ENCODE measurements around the gene MFAP5.

DNA sequence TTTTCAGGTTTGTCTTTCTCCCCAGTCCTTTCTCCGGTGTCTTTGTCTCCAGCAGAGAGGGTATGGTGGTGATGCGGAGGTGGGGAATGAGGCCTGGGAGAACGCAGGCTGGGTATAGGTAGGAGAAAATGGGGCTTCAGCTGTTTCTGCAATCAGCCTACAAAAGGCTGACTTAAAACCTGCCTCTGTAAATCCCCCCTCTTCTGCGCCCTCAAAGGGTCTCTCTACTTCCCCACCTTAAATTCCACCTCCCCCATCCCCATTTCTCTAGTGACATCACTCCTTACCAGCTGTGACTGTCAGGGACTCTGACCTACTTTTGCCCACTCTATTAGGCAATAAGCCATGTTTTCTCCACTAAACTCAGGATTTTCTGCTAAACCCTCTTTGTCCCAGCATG, 27.1 kb upstream of the MFAP5 start:
- TF ChIP-seq REST (IDR thresholded peaks at IDR 0.05; ENCODE audit: insufficient read depth in 1 of 2, low read depth in 2 of 2, low read length in 2 of 2) (no peak), POLR2AphosphoS5 (IDR thresholded peaks at IDR 0.05; ENCODE audit: low read depth, low read length) (no peak)

Measured in PFSK-1 (cell line).